Endometrial microvascular endothelial cells (primary cell): ENCODE measurements around the gene EPC2. TPM values are rescaled to one million over a fixed set of nuclear protein-coding genes. Genes with fewer than 3 reads are reported as not detected.
"Not testable (repeated sequence)": the region's sequence is repeated elsewhere in the genome, so short reads cannot be mapped to it uniquely, and the experiment has no call there.

Source experiments
- in situ Hi-C: cut with HindIII; loops from 2 replicates; pipeline ENCODE4 v1.10.0; 2017; ENCODE audit warnings: low sequenced_read_pairs, low pct_unique_long_range_greater_than_20kb; ENCODE audit errors: inconsistent ontology term
- total RNA-seq: library from RNA; depleted of rRNA; stranded (reverse); fragments of >200 nt; gene quantifications from one replicate; pipeline ENCODE4 v1.2.3, GENCODE V29; 2015; ENCODE audit errors: inconsistent ontology term

Gene EPC2
- total RNA-seq, 1 donor from 2014 or later = 10.1 TPM

DNA sequence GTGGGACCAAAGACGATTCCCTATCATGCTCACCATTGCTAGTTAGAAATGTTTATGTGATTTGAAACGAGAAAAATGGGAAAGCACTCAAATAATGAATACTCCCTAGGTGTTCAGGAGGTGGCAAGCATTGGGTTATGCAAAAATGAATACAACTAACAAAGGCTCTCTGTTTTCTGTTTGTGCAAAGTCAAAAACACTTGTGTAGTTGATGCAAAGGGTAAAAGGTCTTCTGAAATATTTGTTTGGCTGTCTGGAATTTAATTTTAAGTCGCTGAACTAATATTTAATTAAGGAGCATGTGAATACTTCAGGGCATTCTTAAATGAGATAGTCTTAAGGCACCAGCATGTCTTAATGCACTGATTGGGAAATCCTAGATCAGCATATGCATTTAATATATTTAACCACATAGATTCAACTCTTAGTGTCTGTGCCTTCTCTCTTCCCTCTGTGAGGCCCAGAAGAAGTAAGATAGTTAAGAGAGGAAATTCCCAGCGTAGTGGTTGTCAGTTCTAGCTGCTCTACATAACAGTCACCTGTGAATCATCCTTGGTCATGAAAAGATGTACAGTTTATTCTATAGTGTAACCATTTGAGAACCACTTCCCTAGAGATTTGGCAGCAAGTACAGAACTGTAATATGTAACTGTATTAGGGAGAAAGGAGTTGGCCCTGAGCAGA lies 111.9 kb downstream of the EPC2 start:
- in situ Hi-C loops = no loop called here

DNA sequence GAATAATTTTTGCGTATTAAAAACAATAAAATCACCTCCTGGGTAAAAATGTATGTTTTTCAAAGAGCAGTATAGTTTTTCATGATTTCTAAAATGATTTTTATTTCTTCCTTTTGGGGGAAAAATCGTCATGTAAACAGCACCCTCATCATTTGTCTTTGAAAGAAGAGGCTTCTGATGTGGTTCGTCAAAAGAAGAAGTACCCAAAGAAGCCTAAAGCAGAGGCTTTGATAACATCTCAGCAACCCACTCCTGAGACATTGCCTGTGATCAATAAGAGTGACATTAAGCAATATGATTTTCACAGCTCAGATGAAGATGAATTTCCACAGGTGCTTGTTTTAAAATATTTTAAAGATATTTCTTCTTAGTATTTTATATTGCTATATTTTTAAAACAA lies 120.3 kb downstream of the EPC2 start:
- in situ Hi-C loops = no loop called here

DNA sequence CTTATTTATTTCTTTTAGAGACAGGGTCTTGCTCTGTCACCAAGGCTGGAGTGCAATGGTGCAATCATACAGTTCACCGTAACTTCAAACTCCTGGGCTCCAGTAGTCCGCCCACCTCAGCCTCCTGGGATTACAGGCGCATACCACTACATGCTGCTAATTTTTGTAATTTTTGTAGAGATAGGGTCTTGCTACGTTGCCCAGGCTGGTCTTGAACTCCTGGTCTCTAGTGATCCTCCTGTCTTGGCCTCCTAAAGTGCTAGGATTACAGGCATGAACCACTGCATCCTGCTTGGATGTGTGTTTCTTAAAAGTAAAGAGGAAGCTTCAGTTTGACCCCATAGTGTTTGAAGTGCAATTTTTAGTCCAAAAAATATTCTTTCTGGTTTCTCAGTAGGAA lies 125.5 kb downstream of the EPC2 start:
- in situ Hi-C loops = no loop called here

DNA sequence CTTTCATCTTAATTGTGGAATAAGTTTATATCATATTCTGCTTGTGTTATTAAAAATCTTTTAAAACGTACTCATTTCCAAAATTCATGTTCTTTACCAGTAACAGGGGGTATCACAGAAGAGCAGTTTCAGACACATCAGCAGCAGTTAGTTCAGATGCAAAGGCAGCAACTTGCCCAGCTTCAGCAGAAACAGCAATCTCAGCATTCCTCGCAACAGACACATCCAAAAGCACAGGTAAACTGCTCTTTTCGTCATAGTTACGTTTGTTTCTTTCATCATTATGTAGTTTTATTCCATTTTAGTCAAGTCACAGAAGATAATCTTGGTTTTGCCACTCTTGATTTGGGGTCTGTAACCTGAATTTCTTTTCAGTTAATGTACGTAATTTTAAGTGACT lies 137.0 kb downstream of the EPC2 start:
- in situ Hi-C loops = no loop called here

DNA sequence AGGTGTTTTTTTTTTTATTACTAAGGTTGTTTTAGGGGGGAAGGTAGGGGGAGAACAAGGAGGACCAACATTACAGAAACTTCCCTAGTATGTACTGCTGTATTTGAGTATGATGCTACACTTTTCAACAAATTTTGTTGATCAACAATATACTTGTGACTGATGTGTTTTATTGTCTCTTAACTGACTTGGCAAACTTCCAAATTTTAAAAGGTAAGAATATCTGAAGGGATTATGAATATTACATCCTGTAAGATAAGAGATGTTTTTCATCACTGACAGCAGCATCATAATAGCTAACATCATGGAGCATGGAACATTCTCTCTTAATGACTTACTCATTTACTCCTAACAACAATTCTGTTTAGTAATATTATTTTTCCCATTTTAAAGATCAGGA lies 144.5 kb downstream of the EPC2 start:
- in situ Hi-C loops = no loop called here

DNA sequence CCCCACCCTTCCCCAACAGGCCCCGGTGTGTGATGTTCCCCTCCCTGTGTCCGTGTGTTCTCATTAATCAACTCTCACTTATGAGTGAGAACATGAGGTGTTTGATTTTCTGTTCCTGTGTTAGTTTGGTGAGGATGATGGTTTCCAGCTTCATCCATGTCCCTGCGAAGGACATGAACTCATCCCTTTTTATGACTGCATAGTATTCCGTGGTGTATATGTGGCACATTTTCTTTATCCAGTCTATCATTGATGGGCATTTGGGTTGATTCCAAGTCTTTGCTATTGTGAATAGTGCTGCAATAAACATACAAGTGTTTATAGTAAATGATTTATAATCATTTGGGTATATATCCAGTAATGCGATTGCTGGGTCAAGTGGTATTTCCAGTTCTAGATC lies 145.6 kb downstream of the EPC2 start:
- in situ Hi-C loops = not testable (repeated sequence)

DNA sequence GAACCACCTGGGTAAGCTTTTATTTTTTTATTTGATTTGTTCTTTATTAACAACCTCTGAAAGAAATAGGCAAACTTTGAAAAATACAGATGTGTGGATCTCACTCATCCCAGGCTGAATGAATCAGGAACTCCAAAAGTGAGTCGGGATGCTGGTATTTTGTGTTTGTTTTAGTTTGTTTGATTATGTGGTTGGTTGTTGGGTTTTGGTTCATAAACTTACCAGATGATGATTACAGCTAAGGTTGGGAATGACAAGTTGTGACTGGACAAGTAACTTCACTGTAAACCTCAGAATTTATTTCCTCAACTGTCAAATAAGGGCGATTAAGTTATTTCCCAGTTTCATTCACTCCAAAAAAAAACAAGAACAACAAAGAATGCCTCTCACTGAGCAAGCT lies 150.0 kb downstream of the EPC2 start:
- in situ Hi-C loops = no loop called here

DNA sequence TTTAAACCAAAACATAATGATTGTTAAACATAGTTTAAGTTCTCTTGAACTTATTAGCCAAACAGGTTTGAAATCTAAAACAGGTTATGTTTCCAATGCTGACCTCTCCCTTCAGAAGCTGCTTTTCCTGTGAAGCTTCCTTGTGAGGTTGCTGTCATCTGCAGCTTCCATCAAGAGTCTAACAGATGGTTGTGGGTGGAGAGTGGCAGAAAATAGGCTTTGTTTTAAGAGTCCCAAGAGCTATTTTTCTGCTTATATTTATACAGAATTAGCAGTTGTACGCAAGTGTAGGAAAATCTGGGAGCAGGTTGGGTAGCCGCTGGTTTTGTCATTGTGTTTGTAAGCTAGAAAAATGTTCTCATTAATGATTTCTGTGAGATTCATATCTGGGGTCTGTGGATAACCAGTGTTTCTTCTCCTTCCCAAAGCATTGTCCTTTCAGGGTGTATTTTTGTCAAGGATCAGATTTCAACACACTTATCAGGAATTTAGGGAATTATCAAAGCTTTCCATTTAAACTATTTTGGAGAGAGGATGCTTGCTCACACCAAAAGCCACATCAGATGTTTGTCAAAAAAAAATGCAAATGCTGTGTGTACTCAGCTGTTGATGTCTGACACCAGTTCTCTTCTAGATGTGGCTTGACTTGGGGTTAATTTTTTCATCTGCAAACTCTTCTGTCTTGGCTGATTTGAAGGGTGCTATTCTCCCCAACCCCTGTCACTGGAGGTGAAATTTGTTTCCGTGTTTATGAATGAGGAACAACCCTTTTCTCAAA lies 152.4 kb downstream of the EPC2 start:
- in situ Hi-C loops = no loop called here

DNA sequence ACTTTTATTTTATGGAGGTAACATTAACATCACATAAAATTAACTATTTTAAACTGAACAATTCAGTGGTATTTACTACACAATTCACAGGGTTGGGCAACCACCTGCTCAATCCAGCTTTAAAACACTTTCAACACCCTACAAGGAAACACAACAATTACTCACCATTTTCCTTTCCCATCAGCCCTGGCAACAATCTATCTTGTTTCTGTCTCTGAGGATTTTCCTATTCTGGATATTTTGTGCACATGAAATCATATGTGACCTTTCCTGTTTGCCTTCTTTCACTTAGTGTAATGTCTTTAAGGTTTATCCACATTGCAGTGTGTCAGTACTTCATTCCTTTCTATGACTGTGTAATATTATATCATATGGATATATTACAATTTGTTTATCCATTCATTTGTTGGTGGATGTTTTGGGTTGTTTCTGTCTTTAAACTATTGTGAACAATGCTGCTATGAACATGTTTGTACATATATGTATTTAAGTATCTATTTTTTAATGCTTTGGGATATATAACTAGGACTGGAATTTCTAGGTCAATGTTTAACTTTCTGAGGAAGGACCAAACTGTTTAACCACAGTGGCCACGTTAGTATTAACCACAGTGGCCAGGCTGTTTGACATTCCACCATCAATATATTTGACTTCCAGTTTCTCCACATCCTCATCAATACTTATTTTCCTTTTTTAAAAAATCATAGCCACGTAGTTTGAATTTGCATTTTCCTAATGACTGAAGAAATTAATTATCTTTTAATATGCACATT lies 158.1 kb downstream of the EPC2 start:
- in situ Hi-C loops = no loop called here

DNA sequence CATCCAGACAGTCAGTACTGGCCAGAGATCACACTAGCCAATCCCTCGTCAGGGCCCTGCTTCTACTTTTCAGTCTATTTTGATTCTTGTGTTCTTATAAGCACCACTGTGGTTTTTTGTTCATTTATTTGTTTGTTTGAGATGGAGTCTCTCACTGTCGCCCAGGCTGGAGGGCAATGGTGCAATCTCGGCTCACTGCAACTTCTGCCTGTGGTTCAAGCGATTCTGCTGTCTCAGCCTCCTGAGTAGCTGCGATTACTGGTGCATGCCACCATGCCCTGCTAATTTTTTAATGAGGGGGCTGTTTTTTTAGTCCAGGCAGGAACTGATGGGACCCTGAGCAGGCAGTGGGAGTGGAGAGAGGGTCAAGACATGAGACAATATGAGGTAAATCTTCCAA lies 165.5 kb downstream of the EPC2 start:
- in situ Hi-C loops = loop anchor here (10.0 kb wide), 1 partner anchor 95 kb away; no protein-coding TSS in a partner anchor

DNA sequence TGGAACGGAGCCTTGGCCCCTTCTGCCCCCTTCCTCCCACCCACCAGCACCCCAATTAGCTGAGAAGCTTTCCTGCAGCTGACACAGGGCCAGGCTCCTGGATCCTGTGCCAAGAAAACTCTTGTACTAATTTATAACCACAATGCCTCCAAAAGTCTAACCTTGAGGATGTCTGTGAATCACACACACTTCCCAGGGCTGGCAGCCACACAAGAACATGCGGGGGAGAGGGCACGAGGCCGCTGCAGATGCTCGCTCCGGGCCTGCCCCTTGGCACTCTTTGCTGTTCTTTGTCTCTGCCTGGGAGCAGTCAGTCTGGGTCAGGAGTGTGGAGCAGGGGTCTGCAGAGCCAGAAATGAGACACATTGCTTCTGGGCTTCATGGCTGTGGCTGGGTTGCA lies 167.8 kb downstream of the EPC2 start:
- in situ Hi-C loops = loop anchor here (10.0 kb wide), 1 partner anchor 98 kb away; no protein-coding TSS in a partner anchor

DNA sequence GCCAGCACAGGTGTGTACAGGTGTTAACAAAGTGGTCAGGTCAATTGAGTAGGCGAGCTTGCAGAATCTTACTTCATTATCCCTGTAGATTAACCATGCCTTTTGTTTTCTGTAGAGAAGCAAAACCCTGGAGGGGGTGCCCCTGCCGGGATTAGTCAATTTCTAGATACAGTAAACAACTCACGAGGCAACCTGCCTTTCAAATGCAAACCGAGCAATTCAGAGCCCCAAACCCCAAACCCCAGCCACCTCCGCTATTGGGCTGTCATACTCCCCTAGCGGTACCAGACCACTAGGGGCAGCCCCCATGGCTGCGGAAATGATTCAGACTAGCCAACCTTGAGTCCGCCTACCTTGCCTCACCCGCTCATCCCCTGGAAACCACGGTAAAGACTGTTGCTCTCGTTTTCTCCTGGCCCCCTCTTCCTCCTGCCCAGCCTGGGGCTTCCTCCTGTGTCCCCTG lies 169.1 kb downstream of the EPC2 start:
- in situ Hi-C loops = loop anchor here (10.0 kb wide), 1 partner anchor 99 kb away; no protein-coding TSS in a partner anchor

DNA sequence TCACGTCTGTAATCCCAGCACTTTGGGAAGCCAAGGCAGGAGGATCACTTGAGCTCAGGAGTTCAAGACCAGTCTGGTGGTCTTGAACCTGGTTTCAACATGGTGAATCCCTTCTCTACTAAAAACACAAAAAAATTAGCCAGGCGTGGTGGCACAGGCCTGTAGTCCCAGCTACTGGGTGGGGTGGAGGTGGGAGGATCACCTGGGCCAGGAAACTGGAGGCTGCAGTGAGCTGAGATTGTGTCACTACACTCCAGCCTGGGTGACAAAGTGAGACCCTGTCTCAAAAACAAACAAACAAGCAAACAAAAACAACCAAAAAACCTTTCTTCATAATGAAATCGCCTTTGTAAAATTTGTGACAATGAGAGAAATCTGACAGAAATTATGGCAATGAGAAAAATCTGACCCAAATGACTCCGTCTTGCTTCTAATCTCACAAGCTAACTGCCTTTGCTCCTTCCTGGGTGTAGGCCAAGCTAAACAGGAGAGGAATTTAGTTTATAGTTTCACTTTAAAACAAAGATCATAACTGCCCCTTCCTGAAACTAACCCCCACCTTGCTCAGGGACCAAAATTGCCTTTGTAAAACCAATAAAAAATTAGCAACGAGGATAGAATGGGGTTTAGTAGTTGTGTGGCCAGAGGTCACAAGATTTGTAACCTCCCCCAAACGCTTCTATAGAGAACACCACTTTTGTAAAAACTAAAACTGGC lies 169.8 kb downstream of the EPC2 start:
- in situ Hi-C loops = loop anchor here (10.0 kb wide), 1 partner anchor 100 kb away; no protein-coding TSS in a partner anchor

DNA sequence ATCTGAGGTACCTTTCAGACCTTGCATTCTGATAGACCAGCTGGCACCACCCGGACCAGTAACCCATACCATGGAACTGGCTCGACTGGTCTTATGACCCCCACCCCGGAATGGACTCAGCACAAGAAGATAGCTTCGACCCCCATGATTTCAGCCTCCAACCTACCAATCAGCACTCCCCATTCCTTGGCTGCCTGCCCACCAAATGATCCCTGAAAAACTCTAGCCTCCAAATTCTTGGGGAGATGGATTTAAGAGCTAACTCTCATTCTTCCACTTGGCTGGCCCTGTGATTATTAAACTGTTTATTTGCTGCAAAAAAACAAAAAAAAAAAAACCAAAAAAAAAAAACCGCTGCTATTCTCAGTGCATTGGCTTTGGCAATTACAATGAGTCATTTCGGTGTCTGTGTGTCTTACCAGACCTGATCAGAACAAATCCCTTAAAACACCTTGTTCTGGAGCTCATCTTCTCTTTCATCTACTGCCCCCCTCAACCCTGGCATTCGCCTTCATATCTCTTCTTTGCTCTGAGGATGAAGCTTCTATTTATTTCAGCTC lies 170.4 kb downstream of the EPC2 start:
- in situ Hi-C loops = loop anchor here (10.0 kb wide), 1 partner anchor 100 kb away; no protein-coding TSS in a partner anchor

DNA sequence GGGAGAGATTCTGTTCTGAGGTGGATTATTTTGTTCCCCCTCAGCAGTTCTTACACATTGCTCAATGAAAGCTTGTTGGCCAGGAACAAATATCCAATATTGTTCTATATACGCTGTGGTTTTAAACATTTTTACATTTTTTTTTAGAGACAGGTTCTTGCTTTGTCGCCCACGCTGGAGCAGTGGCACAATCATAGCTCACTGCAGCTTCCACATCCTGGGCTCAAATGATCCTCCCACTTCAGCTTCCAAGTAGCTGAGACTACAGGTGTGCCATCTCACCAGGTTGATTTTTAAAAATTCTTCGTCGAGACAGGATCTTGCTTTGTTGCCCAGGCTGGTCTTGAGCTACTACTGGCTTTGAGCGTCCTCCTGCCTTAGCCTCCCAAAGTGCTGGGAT lies 171.6 kb downstream of the EPC2 start:
- in situ Hi-C loops = loop anchor here (10.0 kb wide), 1 partner anchor 101 kb away; no protein-coding TSS in a partner anchor

DNA sequence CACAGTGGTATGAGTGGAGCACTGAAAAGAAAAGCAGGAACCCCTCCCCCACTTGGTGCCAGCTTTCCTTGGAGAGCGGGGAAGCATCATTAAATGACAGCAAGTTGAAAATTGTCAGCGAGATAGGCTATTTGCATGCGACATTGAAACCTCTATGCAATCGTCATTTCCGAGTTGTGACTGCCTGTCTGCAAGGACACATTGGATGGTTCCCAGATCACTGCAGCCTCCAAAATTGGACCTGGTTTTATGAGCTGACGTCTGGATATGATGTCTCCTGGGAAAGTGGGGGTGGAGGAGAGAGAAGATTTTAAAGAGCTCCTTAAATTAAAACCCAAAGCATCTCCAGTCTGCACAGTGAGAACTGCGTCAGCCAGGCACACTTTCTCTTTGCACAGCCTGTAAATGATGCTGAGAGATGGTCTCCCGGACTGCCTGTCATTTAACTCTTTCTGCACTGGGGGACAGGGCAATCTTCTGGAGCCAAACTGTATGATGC lies 172.7 kb downstream of the EPC2 start:
- in situ Hi-C loops = loop anchor here (10.0 kb wide), 1 partner anchor 102 kb away; no protein-coding TSS in a partner anchor

DNA sequence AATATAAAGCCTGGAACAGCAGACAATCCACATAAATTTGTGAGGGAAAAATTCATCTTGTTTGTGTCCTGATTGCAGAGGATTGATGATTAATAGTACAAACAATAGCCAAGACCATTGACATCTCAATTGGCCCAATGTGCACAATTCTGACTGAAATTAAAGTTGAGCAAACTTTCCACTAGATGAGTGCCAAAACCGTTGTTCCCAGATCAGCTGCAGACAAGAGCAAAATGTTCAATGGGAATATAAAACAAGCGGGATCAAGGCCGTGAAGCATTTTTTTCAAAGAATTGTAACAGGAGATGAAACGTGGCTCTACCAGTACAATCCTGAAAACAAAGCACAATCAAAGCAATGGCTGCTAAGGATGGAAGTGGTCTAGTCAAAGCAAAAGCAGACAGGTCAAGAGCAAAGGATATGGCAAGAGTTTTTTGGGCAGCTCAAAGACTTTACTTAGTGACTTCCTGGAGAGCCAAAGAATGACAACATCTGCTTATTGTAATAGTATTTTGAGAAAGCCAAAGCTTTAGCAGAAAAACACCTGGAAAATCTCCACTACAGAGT lies 174.6 kb downstream of the EPC2 start:
- in situ Hi-C loops = loop anchor here (10.0 kb wide), 1 partner anchor 104 kb away; no protein-coding TSS in a partner anchor

DNA sequence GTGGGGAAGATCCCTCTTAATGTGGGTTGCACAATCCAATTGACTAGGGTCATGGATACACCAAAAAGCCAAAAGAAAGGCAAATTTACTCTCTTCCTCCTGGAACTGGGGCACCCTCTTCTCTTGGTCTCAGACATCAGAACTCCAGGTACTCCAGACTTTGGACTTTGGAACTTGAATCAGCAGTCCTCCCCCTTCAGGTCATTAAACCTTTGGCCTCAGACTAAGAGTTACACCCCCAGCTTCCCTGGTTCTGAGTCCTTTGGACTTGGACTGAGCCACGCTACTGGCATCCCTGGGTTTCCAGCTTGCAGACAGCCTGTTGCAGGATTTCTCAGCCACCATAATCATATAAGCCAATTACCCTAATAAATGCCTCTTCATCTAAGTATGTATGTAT lies 179.6 kb downstream of the EPC2 start:
- in situ Hi-C loops = no loop called here
